Breast epithelium (tissue), 3 donors: Measurements from ENCODE around the gene SPOCK1.

Experiments
- CTCF ChIP-seq, 3 donors: fragments of 450-650 bp; IDR thresholded peaks; one replicate each; pipeline ENCODE4 v1.5.1; 2016 to 2017; ENCODE audit warnings: antibody characterized with exemption in 3 of 3, mild to moderate bottlenecking in 3 of 3, moderate library complexity in 3 of 3
- POLR2A ChIP-seq: fragments of 450-650 bp; IDR thresholded peaks from one replicate; pipeline ENCODE4 v1.6.1; 2016; ENCODE audit warnings: antibody characterized with exemption, mild to moderate bottlenecking, moderate library complexity
- POLR2AphosphoS5 ChIP-seq, 3 donors: sonication (generic); formaldehyde crosslinking; IDR thresholded peaks; one replicate each; pipeline ENCODE4 v1.6.1; 2017; ENCODE audit warnings: antibody characterized with exemption in 3 of 3

DNA sequence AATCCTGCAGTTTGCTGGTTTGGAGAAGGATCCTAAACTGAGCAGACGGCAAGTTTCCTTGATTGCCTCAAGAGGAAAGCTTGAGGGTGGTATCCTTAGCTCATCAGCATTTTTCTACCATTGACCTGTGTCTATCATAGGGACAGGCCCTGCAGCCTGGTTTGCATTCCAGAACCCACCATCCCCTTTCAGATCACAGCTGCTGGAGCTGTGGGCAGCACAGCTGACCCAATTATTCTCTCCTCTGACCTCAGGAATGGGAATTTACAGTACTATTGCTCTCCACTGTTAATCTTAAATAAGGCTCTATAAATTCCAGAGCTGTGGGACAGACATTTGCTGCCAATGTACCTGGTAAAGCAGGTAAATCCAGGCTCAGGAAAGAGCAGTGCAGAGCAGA lies 163.0 kb downstream of the SPOCK1 start:
- TF ChIP-seq CTCF (IDR thresholded peaks at IDR 0.05) (no peak), POLR2A (no peak), POLR2AphosphoS5 (IDR thresholded peaks at IDR 0.05) (no peak)
